ENCODE results near the gene MT1B.

The MT1B gene

DNA sequence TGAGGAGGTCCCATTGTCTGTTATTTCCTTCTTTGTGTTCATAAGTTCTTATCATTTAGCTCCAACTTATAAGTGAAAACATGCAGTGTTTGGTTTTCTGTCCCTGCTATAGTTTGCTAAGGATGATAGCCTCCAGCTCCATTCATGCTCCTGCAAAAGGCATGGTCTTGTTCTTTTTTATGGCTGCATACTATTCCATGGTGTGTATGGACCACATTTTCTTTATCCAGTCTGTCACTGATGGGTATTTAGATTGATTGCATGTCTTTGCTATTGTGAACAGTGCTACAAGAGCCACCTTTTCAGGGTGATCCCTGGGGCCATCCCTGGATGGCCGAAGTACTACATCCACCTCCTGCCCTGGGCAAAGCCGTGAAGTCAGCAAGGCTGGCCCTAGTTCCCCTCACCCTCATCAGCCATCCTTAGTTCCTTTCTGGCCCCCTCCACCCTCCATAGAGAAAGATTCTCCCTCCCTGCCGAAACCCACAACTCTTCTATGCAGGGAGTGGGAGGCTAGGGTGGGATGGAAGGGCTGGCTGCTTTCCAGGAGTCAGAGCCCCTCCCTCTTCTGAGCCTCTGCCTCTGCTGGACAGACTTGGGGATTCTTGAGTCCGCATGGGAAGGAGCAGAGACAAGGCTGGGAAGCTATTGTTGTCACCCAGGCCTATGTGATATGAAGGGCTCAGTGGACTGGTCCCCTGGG, 38.9 kb downstream of the MT1B start:
- no peak for DNase-seq

DNA sequence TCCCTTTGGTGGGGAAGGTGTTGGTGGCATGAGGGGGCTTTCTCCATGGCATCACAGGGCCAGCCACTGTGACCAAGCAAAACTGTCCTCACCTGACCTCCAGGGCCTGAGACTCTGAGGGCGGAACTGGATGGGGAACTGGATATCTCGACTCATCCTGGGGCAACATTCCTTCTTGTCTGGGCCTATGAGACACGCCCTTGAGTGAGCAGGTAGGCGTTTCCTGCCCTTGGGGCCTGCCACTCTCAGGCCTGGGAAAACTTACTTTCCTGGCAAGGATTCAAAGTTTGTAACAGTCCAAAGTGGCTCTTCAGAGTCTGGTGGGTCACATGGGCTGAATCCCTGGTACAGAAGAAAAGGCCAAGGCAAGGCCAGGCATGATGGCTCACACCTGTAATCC, 40.2 kb downstream of the MT1B start:
- no peak for DNase-seq

DNA sequence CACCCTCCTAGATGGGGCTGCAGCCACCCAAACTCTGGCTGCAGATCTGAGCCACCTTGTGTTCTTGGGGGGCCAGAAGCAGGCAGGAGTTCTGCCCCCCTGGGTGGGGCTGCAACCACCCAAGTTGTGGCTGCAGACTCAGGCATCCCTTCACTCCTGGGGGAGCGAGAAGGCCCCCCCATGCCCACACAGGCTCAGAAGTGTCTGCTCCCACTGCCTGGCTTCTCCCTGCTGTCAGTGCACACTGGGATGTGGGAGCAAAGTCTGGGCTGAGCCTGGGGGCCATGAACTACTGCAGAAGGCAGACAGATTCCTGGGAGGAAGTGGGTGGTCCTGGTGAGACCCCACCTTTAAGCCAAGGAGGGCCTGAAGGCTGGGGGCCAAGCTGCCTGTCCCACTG, 43.6 kb downstream of the MT1B start:
- no peak for DNase-seq

DNA sequence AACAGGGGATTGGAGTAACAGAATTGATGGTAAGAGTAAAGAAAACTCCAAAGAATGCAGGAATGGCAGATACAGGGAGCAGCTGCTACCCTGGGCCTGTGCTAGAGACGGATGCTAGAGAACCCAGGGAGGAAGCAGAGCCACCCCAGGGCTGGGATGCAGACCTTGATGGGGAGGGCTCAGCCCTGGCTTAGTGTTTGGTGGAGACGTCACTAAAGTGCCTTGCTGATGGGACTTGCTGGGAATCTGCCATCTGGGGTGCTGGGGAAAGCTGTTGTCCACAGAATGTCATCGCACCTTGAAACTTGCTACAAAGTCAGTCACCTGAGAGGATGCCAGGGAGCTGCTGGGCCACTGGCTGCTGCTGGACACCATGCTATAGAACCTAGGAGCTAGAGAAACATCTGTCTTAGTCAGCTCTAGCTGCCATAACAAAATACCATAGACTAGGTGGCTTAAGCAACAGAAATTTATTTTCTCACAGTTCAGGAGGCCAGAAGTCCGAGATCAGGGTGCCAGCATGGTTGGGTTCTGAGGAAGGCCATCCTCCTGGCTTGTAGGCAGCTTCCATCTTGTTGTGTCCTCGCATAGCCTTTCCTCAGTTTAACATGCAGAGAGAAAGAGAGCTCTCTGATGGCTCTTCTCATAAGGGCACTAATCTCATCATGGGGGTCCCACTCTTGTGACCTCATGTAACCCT, 45.9 kb downstream of the MT1B start:
- no peak for DNase-seq

DNA sequence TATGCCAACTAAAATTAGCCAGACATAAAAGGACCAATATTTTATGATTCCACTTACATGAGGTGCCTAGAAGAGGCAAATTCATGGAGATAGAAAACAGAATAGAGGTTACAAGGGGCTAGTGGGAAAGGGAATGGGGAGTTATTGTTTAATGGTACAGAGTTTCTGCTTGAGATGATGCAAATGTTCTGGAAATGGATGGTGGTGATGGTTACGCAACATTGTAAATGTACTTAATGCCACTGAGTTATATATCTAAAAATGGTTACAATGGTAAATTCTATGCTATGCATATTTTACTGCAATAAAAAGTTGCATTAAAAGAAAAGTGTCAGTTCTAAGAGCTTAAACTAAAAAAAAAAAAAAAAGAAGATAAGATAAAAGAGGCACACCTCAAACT, 48.5 kb downstream of the MT1B start:
- DNase-seq: no peak

DNA sequence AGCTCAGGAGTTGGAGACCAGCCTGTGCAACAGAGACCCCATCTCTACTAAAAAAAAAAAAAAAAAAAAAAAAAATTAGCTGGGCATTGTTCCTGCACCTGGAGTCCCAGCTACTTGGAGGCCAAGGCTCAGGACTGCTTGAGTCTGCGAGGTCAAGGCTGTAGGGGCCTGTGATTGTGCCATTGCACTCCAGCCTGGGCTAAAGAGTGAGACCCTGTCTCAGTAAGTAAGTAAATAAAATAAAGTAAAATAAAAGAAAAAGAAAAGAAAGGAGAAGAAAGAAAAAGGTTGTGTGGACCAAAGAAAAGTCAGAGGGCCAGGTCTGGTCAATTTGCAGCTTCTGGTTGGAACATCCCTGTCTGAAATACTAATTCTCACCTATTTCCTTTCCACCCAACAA, 48.9 kb downstream of the MT1B start:
- no peak for DNase-seq

DNA sequence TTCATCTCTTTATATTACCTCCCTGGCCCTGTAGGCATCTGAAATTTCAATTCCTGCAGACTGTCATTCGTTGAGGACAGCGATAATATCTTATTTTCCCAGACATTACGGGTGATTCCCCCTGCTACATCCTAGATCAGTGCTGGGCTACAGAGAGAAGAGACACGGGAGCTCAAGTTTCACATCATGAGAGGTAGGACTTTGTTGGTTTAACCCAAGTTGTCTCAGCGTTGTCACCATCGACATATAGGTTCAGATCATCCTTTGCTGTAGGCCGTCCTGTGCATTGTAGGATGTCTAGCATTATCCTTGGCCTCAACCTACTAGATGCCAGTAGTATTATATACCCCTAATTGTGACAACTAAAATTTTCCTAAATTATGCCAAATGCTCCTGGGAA, 49.8 kb downstream of the MT1B start:
- no peak for DNase-seq

All from activated naive CD4-positive, alpha-beta T cell (primary cell).